ENCODE data around the gene DCTN3. TPM values are rescaled to one million over a fixed set of nuclear protein-coding genes. Genes with fewer than 3 reads are reported as not detected.

Gene DCTN3
- total RNA-seq (10 to 100 TPM; 31.5 to 50.7 (median 38.6) TPM), polyA plus RNA-seq (10 to 100 TPM; 37.4 to 84.3 TPM)

- H3K27me3 ChIP-seq: peaks cover 0 to 18% (median 6%) of the 10 kb centered on the region in 4 donors
- intact Hi-C loops (cut with DNase I): no loop called here
Observed at GRCh38 chr9:34620061-34620994, at the start of gene DCTN3. Gene DCTN3, minus strand, starts transcription at chr9:34620495. Its CDS starts 31 bp downstream, at chr9:34620464.

GRCh38 chr9:34665381-34666250, 45.3 kb upstream of the DCTN3 start:
- DNase-seq (peak; percentile 93 to 96 (median 94)), ATAC-seq (peak; percentile 84 to 93 (median 88)), FAIRE-seq (peak; percentile 20)
- no peaks in the 10 kb centered on the region for H3K4me1 ChIP-seq
- 0 to 1% methylated on average over 42 to 55 of the region's 55 CpGs for WGBS, 2 donors
- H3K4me3 ChIP-seq: peak overlapping the region; percentile 24 to 56 (median 48)
- intact Hi-C loops (cut with DNase I): no loop called here
- no peak for TF ChIP-seq CTCF (IDR thresholded peaks at IDR 0.05)
- peak overlapping the region; percentile 80 to 95 (median 89) for H3K27ac ChIP-seq
- H3K9me3 ChIP-seq: no peaks in the 10 kb centered on the region
- H3K27me3 ChIP-seq: no peaks in the 10 kb centered on the region
- H3K36me3 ChIP-seq: no peaks in the 10 kb centered on the region

More at GRCh38 chr9:34620061-34620994, at the start of gene DCTN3:
- peaks cover 0 to 8% (median 5%) of the 10 kb centered on the region in 3 donors for H3K4me1 ChIP-seq
- 3 to 4% methylated on average over 42 to 43 of the region's 43 CpGs for WGBS, 2 donors
- peaks cover 0 to 21% (median 7%) of the 10 kb centered on the region in 3 donors for H3K36me3 ChIP-seq
- TF ChIP-seq CTCF (IDR thresholded peaks at IDR 0.05): no peak
- H3K4me3 ChIP-seq: peak within 1 kb of the TSS; percentile 84 to 94 (median 92)
- ATAC-seq: peak; percentile 99 to 100 (median 100)
- peak; percentile 73 for FAIRE-seq
- no peaks in the 10 kb centered on the region for H3K9me3 ChIP-seq
- no peak within 1 kb of the TSS for H3K27ac ChIP-seq
- DNase-seq: peak; percentile 82 to 95 (median 92)

GRCh38 chr9:34665067-34665380, 44.7 kb upstream of the DCTN3 start:
- 0 to 1% methylated on average over 18 to 26 of the region's 26 CpGs for WGBS, 2 donors
- H3K27ac ChIP-seq: peak overlapping the region; percentile 69 to 95 (median 89)
- no peak for FAIRE-seq
- intact Hi-C loops (cut with DNase I): no loop called here
- H3K9me3 ChIP-seq: no peaks in the 10 kb centered on the region
- no peaks in the 10 kb centered on the region for H3K27me3 ChIP-seq
- peak overlapping the region; percentile 24 to 56 (median 48) for H3K4me3 ChIP-seq
- TF ChIP-seq CTCF (IDR thresholded peaks at IDR 0.05): no peak
- ATAC-seq: peak in 1 of 4 donors; percentile 7
- no peaks in the 10 kb centered on the region for H3K4me1 ChIP-seq
- DNase-seq: no peak
- H3K36me3 ChIP-seq: no peaks in the 10 kb centered on the region

GRCh38 chr9:34664281-34665066, 44.2 kb upstream of the DCTN3 start:
- Histone ChIP-seq H3K27ac (peak overlapping the region; percentile 69 to 95 (median 89)), H3K4me1 (no peaks in the 10 kb centered on the region), H3K36me3 (no peaks in the 10 kb centered on the region), H3K9me3 (no peaks in the 10 kb centered on the region), H3K4me3 (peak overlapping the region; percentile 24 to 56 (median 48)), H3K27me3 (no peaks in the 10 kb centered on the region)
- 8 to 14% methylated on average over 18 of the region's 18 CpGs for whole genome bisulfite sequencing, 2 donors
- no peak for FAIRE-seq
- peak; percentile 47 to 56 (median 50) for TF ChIP-seq CTCF (IDR thresholded peaks at IDR 0.05)
- peak in 5 of 6 donors; percentile 78 to 90 (median 87) for DNase-seq
- intact Hi-C loops (cut with DNase I): no loop called here
- peak; percentile 61 to 70 (median 64) for ATAC-seq

Measured in pancreas (tissue), 10 donors.